Peyer's patch (tissue), 4 donors: ENCODE results near the gene TXLNB.

Source experiments
- POLR2A ChIP-seq, 2 donors: fragments of 450-650 bp; IDR thresholded peaks; one replicate each; pipeline ENCODE4 v1.5.1; 2017; ENCODE audit warnings: antibody characterized with exemption in 2 of 2, mild to moderate bottlenecking in 2 of 2, moderate library complexity in 2 of 2
- TF ChIP-seq, protein P1 (sequence below), 6 experiments: fragments of 450-650 bp in 4 of 6; fragments of 200-600 bp in 2 of 6; sonication (generic) in 1 of 6; IDR thresholded peaks; one replicate each; pipeline ENCODE4 v1.5.1; 2017 to 2019; ENCODE audit warnings: antibody characterized with exemption in 6 of 6, mild to moderate bottlenecking in 3 of 6, moderate library complexity in 1 of 6

DNA sequence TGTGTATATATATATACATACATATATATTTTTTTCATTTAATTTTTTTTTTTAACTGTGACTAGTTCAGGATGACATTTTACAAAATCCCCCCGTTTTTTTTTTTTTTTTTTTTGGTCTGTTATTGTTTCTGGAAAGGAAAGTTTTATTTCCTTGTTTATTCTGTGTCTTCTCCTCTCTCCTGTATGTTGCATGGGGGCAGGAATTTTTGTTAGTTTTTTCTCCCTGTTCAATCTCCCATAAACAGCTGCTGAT is 32.4 kb upstream of the TXLNB start:
- TF ChIP-seq POLR2A (IDR thresholded peaks at IDR 0.05) = no peak
- TF ChIP-seq, protein P1, sequence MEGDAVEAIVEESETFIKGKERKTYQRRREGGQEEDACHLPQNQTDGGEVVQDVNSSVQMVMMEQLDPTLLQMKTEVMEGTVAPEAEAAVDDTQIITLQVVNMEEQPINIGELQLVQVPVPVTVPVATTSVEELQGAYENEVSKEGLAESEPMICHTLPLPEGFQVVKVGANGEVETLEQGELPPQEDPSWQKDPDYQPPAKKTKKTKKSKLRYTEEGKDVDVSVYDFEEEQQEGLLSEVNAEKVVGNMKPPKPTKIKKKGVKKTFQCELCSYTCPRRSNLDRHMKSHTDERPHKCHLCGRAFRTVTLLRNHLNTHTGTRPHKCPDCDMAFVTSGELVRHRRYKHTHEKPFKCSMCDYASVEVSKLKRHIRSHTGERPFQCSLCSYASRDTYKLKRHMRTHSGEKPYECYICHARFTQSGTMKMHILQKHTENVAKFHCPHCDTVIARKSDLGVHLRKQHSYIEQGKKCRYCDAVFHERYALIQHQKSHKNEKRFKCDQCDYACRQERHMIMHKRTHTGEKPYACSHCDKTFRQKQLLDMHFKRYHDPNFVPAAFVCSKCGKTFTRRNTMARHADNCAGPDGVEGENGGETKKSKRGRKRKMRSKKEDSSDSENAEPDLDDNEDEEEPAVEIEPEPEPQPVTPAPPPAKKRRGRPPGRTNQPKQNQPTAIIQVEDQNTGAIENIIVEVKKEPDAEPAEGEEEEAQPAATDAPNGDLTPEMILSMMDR (IDR thresholded peaks at IDR 0.05) = no peak
